GM12878 (cell line): Measurements from ENCODE around the gene ACHE. TPM values are rescaled to one million over a fixed set of nuclear protein-coding genes. Genes with fewer than 3 reads are reported as not detected.
A peak's percentile ranks its signal among the peaks of the same experiment; 100 is the strongest.

Experiments used
- CHD1 ChIP-seq: IDR thresholded peaks from 2 replicates; pipeline ENCODE4 v1.6.1; 2012; ENCODE audit warnings: low read depth, low read length, improper control_type of control experiment
- GABPA ChIP-seq: IDR thresholded peaks from 2 replicates; pipeline ENCODE4 v1.6.1; 2014; ENCODE audit warnings: antibody characterized with exemption, low read depth, mild to moderate bottlenecking, inconsistent platforms
- HDAC2 ChIP-seq: fragments of 200-600 bp; sonication (generic); IDR thresholded peaks from 2 replicates; pipeline ENCODE4 v1.6.1; 2017
- IKZF1 ChIP-seq: fragments of 450-650 bp; conservative IDR thresholded peaks from 2 replicates; pipeline ENCODE4 v1.6.1; 2017; ENCODE audit warnings: antibody characterized with exemption, mild to moderate bottlenecking
- IKZF2 ChIP-seq, 2 experiments: fragments of 450-650 bp; IDR thresholded peaks; 2 replicates each; pipeline ENCODE4 v1.6.1; 2017; ENCODE audit warnings: mild to moderate bottlenecking in 2 of 2, moderate library complexity in 2 of 2
- KAT2A ChIP-seq: conservative IDR thresholded peaks from 2 replicates; pipeline ENCODE4 v1.6.1; 2011; ENCODE audit warnings: low read depth, low read length; ENCODE audit not compliant: control insufficient read depth
- MTA3 ChIP-seq: IDR thresholded peaks from 2 replicates; pipeline ENCODE4 v1.6.1; 2012; ENCODE audit warnings: low read length, inconsistent platforms, borderline replicate concordance
- MYC ChIP-seq: IDR thresholded peaks from 2 replicates; pipeline ENCODE4 v1.6.1; 2011; ENCODE audit warnings: mild to moderate bottlenecking, low read length, moderate library complexity, inconsistent platforms; ENCODE audit not compliant: insufficient read depth, insufficient replicate concordance, insufficient read length, severe bottlenecking
- NFXL1 ChIP-seq: fragments of 450-650 bp; IDR thresholded peaks from 2 replicates; pipeline ENCODE4 v1.6.1; 2017; ENCODE audit warnings: antibody characterized with exemption, mild to moderate bottlenecking, borderline replicate concordance
- NR2C1 ChIP-seq: fragments of 450-650 bp; IDR thresholded peaks from 2 replicates; pipeline ENCODE4 v1.6.1; 2017; ENCODE audit warnings: antibody characterized with exemption, mild to moderate bottlenecking, moderate library complexity
- RAD51 ChIP-seq: fragments of 450-650 bp; IDR thresholded peaks from 2 replicates; pipeline ENCODE4 v1.6.1; 2016; ENCODE audit warnings: moderate library complexity, mild to moderate bottlenecking, inconsistent platforms
- RELA ChIP-seq: fragments of 450-650 bp; IDR thresholded peaks from 2 replicates; pipeline ENCODE4 v1.8.0; 2014; ENCODE audit warnings: borderline replicate concordance; ENCODE audit not compliant: partially characterized antibody
- SIN3A ChIP-seq: IDR thresholded peaks from 2 replicates; pipeline ENCODE4 v1.6.1; 2012; ENCODE audit warnings: low read depth, low read length, improper control_type of control experiment
- SIX5 ChIP-seq: IDR thresholded peaks from 2 replicates; pipeline ENCODE4 v1.6.1; 2011; ENCODE audit warnings: mild to moderate bottlenecking, low read depth, low read length, moderate library complexity; ENCODE audit not compliant: severe bottlenecking
- SMAD5 ChIP-seq: IDR thresholded peaks from 2 replicates; pipeline ENCODE4 v1.6.1; 2016; ENCODE audit warnings: antibody characterized with exemption, low read depth
- SMC3 ChIP-seq: IDR thresholded peaks from 2 replicates; pipeline ENCODE4 v1.6.1; 2011; ENCODE audit warnings: low read length, improper control_type of control experiment, borderline replicate concordance
- ZBED1 ChIP-seq: IDR thresholded peaks from 2 replicates; pipeline ENCODE4 v1.6.1; 2016; ENCODE audit warnings: borderline replicate concordance
- ZNF207 ChIP-seq: fragments of 450-650 bp; IDR thresholded peaks from 2 replicates; pipeline ENCODE4 v1.6.1; 2014; ENCODE audit warnings: antibody characterized with exemption, mild to moderate bottlenecking, borderline replicate concordance
- ZNF24 ChIP-seq: fragments of 450-650 bp; IDR thresholded peaks from 2 replicates; pipeline ENCODE4 v1.6.1; 2017; ENCODE audit warnings: antibody characterized with exemption, mild to moderate bottlenecking
- ZSCAN29 ChIP-seq: fragments of 450-650 bp; IDR thresholded peaks from 2 replicates; pipeline ENCODE4 v1.6.1; 2017; ENCODE audit warnings: mild to moderate bottlenecking, moderate library complexity
- polyA plus RNA-seq, 11 experiments: library from polyadenylated mRNA; depleted of rRNA in 4 of 11; unstranded in 6 of 11; stranded (reverse) in 5 of 11; fragments of >200 nt; fragmentation: Nextera tagmentation in 4 of 11; fragmentation: Illumina TruSeq in 1 of 11; extraction: Ambion mirVana in 4 of 11; extraction: Trizol in 1 of 11; gene quantifications; 1 replicate in 1 of 11; 2 replicates in 10 of 11; pipeline versions ENCODE4 v1.2.1 to v1.2.3, GENCODE V29; 2011 to 2016; ENCODE audit warnings: inconsistent platforms in 2 of 11, missing spikeins in 2 of 11, low read depth in 1 of 11
- total RNA-seq, 4 experiments: library from RNA; depleted of rRNA in 3 of 4; stranded (reverse); fragments of >200 nt in 3 of 4; fragmentation: Illumina TruSeq in 1 of 4; extraction: Trizol in 1 of 4; gene quantifications; 2 replicates each; pipeline versions ENCODE4 v1.2.1 to v1.2.3, GENCODE V29; 2013 to 2021
- TF ChIP-seq, protein P1 (sequence below), 3 experiments: IDR thresholded peaks in 2 of 3; conservative IDR thresholded peaks in 1 of 3; 2 replicates each; pipeline ENCODE4 v1.5.1; 2011; ENCODE audit warnings: low read depth in 3 of 3, low read length in 3 of 3, mild to moderate bottlenecking in 3 of 3, control low read depth in 2 of 3, moderate library complexity in 2 of 3, inconsistent platforms in 1 of 3, mixed read lengths in 1 of 3; ENCODE audit not compliant: control insufficient read depth in 2 of 3, insufficient read depth in 1 of 3; ENCODE audit errors: extremely low read depth in 1 of 3
- TF ChIP-seq, protein P2 (sequence below): fragments of 450-650 bp; formaldehyde crosslinking; IDR thresholded peaks from 2 replicates; pipeline ENCODE4 v1.5.0; 2022; ENCODE audit warnings: mild to moderate bottlenecking, missing genetic modification characterization
- TF ChIP-seq, protein P3 (sequence below): fragments of 450-650 bp; formaldehyde crosslinking; IDR thresholded peaks from 2 replicates; pipeline ENCODE4 v1.4.0; 2020; ENCODE audit warnings: mild to moderate bottlenecking, moderate library complexity

The ACHE gene
- total and polyA plus RNA-seq, 10 of the 15 experiments (the other 5 are each of a cell fraction or from before 2014, with no cell fraction given), result 0.07 to 5.1 (median 2.3) TPM; not detected in 1

DNA sequence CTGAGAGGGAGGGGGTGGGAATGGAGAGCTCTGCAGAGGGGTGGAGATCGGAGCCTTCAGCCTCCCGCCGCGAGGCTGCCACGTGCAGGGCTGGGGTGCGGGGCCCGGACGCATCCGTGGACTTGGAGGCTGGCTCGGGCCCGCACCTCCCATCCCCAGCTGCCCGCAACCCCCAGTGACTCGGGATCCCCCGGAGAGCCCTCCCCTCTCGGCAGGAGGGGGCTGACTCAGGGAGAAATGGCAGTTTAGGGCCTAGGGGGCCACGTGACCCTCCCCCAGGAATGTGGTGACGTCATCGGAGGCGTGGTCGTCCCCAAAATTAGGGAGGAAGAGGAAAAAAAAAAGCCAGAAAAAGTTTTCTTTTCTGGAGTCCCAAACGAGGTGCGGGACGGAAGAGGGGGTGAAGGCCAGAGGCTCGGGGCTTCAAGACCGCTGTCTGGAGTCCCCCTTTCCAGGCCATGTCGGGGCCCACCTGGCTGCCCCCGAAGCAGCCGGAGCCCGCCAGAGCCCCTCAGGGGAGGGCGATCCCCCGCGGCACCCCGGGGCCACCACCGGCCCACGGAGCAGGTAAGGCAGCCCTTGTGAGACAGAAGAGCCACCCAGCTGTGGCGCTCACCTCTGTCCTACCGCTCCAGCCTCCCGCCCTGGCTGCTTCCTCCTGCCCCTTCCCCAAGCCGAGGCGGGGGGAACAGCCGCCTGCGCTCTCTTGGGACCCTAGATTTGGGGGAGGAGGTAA is 28.5 kb downstream of the ACHE start, which contains the start of gene TRIP6 (continued):
- TF ChIP-seq, protein P1, sequence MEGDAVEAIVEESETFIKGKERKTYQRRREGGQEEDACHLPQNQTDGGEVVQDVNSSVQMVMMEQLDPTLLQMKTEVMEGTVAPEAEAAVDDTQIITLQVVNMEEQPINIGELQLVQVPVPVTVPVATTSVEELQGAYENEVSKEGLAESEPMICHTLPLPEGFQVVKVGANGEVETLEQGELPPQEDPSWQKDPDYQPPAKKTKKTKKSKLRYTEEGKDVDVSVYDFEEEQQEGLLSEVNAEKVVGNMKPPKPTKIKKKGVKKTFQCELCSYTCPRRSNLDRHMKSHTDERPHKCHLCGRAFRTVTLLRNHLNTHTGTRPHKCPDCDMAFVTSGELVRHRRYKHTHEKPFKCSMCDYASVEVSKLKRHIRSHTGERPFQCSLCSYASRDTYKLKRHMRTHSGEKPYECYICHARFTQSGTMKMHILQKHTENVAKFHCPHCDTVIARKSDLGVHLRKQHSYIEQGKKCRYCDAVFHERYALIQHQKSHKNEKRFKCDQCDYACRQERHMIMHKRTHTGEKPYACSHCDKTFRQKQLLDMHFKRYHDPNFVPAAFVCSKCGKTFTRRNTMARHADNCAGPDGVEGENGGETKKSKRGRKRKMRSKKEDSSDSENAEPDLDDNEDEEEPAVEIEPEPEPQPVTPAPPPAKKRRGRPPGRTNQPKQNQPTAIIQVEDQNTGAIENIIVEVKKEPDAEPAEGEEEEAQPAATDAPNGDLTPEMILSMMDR (IDR thresholded peaks at IDR 0.05 in 2 of 3, conservative IDR thresholded peaks at IDR 0.05 in 1 of 3; ENCODE audit: control insufficient read depth in 2 of 3, extremely low read depth in 1 of 3, insufficient read depth in 1 of 3, low read depth in 3 of 3, low read length in 3 of 3), result no peak
- TF ChIP-seq IKZF1 (peak; percentile 83), CHD1 (no peak), MYC (peak; percentile 59), IKZF2 (IDR thresholded peaks at IDR 0.05) (peak; percentile 54 to 66), NFXL1 (no peak), SMC3 (no peak), GABPA (no peak), ZNF207 (no peak), NR2C1 (no peak), ZNF24 (no peak), HDAC2 (no peak), SMAD5 (no peak), MTA3 (no peak), SIX5 (no peak), SIN3A (no peak), RAD51 (peak; percentile 93), RELA (no peak), ZBED1 (no peak), ZSCAN29 (no peak), KAT2A (no peak)
- TF ChIP-seq, protein P2, sequence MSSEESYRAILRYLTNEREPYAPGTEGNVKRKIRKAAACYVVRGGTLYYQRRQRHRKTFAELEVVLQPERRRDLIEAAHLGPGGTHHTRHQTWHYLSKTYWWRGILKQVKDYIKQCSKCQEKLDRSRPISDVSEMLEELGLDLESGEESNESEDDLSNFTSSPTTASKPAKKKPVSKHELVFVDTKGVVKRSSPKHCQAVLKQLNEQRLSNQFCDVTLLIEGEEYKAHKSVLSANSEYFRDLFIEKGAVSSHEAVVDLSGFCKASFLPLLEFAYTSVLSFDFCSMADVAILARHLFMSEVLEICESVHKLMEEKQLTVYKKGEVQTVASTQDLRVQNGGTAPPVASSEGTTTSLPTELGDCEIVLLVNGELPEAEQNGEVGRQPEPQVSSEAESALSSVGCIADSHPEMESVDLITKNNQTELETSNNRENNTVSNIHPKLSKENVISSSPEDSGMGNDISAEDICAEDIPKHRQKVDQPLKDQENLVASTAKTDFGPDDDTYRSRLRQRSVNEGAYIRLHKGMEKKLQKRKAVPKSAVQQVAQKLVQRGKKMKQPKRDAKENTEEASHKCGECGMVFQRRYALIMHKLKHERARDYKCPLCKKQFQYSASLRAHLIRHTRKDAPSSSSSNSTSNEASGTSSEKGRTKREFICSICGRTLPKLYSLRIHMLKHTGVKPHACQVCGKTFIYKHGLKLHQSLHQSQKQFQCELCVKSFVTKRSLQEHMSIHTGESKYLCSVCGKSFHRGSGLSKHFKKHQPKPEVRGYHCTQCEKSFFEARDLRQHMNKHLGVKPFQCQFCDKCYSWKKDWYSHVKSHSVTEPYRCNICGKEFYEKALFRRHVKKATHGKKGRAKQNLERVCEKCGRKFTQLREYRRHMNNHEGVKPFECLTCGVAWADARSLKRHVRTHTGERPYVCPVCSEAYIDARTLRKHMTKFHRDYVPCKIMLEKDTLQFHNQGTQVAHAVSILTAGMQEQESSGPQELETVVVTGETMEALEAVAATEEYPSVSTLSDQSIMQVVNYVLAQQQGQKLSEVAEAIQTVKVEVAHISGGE (CRISPR knock-in tag), result no peak
- TF ChIP-seq, protein P3, sequence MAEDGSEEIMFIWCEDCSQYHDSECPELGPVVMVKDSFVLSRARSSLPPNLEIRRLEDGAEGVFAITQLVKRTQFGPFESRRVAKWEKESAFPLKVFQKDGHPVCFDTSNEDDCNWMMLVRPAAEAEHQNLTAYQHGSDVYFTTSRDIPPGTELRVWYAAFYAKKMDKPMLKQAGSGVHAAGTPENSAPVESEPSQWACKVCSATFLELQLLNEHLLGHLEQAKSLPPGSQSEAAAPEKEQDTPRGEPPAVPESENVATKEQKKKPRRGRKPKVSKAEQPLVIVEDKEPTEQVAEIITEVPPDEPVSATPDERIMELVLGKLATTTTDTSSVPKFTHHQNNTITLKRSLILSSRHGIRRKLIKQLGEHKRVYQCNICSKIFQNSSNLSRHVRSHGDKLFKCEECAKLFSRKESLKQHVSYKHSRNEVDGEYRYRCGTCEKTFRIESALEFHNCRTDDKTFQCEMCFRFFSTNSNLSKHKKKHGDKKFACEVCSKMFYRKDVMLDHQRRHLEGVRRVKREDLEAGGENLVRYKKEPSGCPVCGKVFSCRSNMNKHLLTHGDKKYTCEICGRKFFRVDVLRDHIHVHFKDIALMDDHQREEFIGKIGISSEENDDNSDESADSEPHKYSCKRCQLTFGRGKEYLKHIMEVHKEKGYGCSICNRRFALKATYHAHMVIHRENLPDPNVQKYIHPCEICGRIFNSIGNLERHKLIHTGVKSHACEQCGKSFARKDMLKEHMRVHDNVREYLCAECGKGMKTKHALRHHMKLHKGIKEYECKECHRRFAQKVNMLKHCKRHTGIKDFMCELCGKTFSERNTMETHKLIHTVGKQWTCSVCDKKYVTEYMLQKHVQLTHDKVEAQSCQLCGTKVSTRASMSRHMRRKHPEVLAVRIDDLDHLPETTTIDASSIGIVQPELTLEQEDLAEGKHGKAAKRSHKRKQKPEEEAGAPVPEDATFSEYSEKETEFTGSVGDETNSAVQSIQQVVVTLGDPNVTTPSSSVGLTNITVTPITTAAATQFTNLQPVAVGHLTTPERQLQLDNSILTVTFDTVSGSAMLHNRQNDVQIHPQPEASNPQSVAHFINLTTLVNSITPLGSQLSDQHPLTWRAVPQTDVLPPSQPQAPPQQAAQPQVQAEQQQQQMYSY, result no peak
